Measurements from ENCODE around the gene PYGM.

DNA sequence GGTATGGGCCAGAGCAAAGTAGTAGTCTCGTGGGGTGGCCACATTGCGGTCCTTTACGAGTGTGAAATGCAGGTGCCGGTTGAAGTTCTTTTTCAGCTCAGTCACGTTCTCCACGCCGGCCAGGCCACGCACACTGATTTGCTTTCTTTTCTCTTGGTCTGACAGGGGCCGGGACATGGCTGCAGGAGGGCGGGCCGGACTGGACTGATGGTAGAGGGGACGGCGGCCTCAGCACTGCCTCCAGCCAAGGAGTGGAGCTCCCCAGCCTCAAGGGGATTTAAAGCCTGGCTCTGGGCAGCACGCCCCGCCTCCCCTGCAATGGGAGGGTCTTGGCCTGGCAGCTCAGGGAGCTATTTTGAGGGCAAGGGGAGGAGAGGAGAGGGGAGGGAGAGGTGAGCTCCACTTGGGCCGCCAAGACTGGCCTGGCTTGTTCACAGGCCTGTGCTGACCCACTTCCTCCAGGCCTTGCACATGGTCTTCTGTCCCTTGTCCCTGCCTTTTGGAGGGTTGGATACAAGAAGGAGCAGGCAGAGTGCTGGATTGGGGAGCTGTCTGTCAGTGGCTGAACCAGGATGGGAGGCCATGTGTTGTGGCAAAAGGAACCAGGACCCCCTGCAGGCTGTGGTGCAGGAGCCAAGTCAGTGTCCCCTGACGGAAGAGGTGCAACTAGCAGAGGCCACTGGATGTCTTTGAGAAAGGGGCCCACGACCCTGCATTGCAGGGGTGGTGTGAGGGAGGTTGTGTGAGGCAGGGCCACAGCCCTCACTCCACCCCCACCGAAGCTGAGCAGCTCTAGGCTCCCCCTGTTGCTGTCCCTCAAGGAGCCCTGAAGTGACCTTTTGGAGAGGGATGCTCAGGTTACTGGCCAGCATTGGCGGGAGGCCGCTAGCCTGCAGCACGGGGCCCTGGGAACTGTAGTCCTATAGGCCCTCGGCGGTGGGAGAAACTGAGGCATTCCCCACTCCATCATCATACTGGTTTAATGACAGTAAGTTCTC, at the start of gene PYGM:
- TF ChIP-seq, protein P1, sequence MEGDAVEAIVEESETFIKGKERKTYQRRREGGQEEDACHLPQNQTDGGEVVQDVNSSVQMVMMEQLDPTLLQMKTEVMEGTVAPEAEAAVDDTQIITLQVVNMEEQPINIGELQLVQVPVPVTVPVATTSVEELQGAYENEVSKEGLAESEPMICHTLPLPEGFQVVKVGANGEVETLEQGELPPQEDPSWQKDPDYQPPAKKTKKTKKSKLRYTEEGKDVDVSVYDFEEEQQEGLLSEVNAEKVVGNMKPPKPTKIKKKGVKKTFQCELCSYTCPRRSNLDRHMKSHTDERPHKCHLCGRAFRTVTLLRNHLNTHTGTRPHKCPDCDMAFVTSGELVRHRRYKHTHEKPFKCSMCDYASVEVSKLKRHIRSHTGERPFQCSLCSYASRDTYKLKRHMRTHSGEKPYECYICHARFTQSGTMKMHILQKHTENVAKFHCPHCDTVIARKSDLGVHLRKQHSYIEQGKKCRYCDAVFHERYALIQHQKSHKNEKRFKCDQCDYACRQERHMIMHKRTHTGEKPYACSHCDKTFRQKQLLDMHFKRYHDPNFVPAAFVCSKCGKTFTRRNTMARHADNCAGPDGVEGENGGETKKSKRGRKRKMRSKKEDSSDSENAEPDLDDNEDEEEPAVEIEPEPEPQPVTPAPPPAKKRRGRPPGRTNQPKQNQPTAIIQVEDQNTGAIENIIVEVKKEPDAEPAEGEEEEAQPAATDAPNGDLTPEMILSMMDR (conservative IDR thresholded peaks at IDR 0.05; ENCODE audit: low read depth in 2 of 2) = no peak
- TF ChIP-seq POLR2AphosphoS5 (IDR thresholded peaks at IDR 0.05; ENCODE audit: low read depth) (peak; percentile 50; the same call in 1 of the 2 replicates), EZH2 (IDR thresholded peaks at IDR 0.05; ENCODE audit: low read depth, unreplicated experiment) (no peak), NANOG (IDR thresholded peaks at IDR 0.05; ENCODE audit: borderline replicate concordance) (no peak), CREB1 (CRISPR knock-in tag; IDR thresholded peaks at IDR 0.05; ENCODE audit: low read depth) (no peak), JUNB (IDR thresholded peaks at IDR 0.05; ENCODE audit: unreplicated experiment) (no peak), EZH2phosphoT487 (IDR thresholded peaks at IDR 0.05; ENCODE audit: unreplicated experiment) (no peak)
- TF ChIP-seq, protein P2, sequence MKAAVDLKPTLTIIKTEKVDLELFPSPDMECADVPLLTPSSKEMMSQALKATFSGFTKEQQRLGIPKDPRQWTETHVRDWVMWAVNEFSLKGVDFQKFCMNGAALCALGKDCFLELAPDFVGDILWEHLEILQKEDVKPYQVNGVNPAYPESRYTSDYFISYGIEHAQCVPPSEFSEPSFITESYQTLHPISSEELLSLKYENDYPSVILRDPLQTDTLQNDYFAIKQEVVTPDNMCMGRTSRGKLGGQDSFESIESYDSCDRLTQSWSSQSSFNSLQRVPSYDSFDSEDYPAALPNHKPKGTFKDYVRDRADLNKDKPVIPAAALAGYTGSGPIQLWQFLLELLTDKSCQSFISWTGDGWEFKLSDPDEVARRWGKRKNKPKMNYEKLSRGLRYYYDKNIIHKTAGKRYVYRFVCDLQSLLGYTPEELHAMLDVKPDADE (IDR thresholded peaks at IDR 0.05) = 0 out of 2 replicates have a peak, but pooled peaks have one; percentile 7
- TF ChIP-seq, protein P3, sequence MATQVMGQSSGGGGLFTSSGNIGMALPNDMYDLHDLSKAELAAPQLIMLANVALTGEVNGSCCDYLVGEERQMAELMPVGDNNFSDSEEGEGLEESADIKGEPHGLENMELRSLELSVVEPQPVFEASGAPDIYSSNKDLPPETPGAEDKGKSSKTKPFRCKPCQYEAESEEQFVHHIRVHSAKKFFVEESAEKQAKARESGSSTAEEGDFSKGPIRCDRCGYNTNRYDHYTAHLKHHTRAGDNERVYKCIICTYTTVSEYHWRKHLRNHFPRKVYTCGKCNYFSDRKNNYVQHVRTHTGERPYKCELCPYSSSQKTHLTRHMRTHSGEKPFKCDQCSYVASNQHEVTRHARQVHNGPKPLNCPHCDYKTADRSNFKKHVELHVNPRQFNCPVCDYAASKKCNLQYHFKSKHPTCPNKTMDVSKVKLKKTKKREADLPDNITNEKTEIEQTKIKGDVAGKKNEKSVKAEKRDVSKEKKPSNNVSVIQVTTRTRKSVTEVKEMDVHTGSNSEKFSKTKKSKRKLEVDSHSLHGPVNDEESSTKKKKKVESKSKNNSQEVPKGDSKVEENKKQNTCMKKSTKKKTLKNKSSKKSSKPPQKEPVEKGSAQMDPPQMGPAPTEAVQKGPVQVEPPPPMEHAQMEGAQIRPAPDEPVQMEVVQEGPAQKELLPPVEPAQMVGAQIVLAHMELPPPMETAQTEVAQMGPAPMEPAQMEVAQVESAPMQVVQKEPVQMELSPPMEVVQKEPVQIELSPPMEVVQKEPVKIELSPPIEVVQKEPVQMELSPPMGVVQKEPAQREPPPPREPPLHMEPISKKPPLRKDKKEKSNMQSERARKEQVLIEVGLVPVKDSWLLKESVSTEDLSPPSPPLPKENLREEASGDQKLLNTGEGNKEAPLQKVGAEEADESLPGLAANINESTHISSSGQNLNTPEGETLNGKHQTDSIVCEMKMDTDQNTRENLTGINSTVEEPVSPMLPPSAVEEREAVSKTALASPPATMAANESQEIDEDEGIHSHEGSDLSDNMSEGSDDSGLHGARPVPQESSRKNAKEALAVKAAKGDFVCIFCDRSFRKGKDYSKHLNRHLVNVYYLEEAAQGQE (IDR thresholded peaks at IDR 0.05; ENCODE audit: unreplicated experiment) = no peak

Measured in GM23338 (cell line).